Fibroblast of lung (primary cell): ENCODE measurements around the gene ADGRV1. TPM values are rescaled to one million over a fixed set of nuclear protein-coding genes. Genes with fewer than 3 reads are reported as not detected.

Source experiments
- DNase-seq, 2 donors: peaks; one replicate each; pipeline versions ENCODE4 v3.0.0 to v3.0.0-alpha.2; 2010; ENCODE audit warnings: low read depth in 2 of 2
- H2AFZ ChIP-seq: 2 replicates; pipeline ENCODE4 v1.5.1; 2012; ENCODE audit warnings: low read length, control low read depth, inconsistent platforms
- H3K27ac ChIP-seq: 2 replicates; pipeline ENCODE4 v1.5.1; 2011; ENCODE audit warnings: low read length, control low read depth; ENCODE audit not compliant: insufficient read depth
- H3K27me3 ChIP-seq: 2 replicates; pipeline ENCODE4 v1.5.1; 2011; ENCODE audit warnings: mild to moderate bottlenecking, low read length; ENCODE audit not compliant: control insufficient read depth, insufficient read depth
- H3K36me3 ChIP-seq: 2 replicates; pipeline ENCODE4 v1.5.1; 2011; ENCODE audit warnings: low read length; ENCODE audit not compliant: control insufficient read depth, insufficient read depth
- H3K4me1 ChIP-seq: 2 replicates; pipeline ENCODE4 v1.5.1; 2011; ENCODE audit warnings: low read length; ENCODE audit not compliant: control insufficient read depth, insufficient read depth; ENCODE audit errors: extremely low read depth
- H3K4me2 ChIP-seq: 2 replicates; pipeline ENCODE4 v1.5.1; 2011; ENCODE audit warnings: low read length, control low read depth; ENCODE audit not compliant: insufficient read depth; ENCODE audit errors: extremely low read depth
- H3K4me3 ChIP-seq, 4 experiments: fragments of 200-600 bp in 1 of 4; sonication (generic) in 1 of 4; replicated peaks in 1 of 4; 2 replicates each; pipeline ENCODE4 v1.5.1; 2011 to 2016; ENCODE audit warnings: low read length in 4 of 4, low read depth in 3 of 4, mild to moderate bottlenecking in 3 of 4, control low read depth in 2 of 4, inconsistent platforms in 1 of 4, mixed read lengths in 1 of 4; ENCODE audit not compliant: insufficient read depth in 1 of 4; ENCODE audit errors: control extremely low read depth in 1 of 4
- H3K79me2 ChIP-seq: 2 replicates; pipeline ENCODE4 v1.5.1; 2012; ENCODE audit warnings: mild to moderate bottlenecking, low read length, inconsistent platforms; ENCODE audit not compliant: control insufficient read depth, insufficient read depth
- H3K9ac ChIP-seq: 2 replicates; pipeline ENCODE4 v1.5.1; 2011; ENCODE audit warnings: mild to moderate bottlenecking, low read length, control low read depth; ENCODE audit not compliant: insufficient read depth
- H3K9me3 ChIP-seq: 2 replicates; pipeline ENCODE4 v1.5.1; 2012; ENCODE audit warnings: low read depth, low read length; ENCODE audit not compliant: control insufficient read depth, insufficient read depth
- H4K20me1 ChIP-seq: 2 replicates; pipeline ENCODE4 v1.5.1; 2011; ENCODE audit warnings: low read length; ENCODE audit not compliant: control insufficient read depth, insufficient read depth; ENCODE audit errors: extremely low read depth
- CTCF ChIP-seq, 2 donors: IDR thresholded peaks in 1 of 2; conservative IDR thresholded peaks in 1 of 2; 1 replicate in 1 of 2; 2 replicates in 1 of 2; pipeline ENCODE4 v1.5.1; 2011 to 2012; ENCODE audit warnings: low read length in 2 of 2, control low read depth in 1 of 2, inconsistent platforms in 1 of 2, low read depth in 1 of 2, mild to moderate bottlenecking in 1 of 2
- EZH2 ChIP-seq: IDR thresholded peaks from 2 replicates; pipeline ENCODE4 v1.5.1; 2012; ENCODE audit warnings: low read length, control low read depth, mild to moderate bottlenecking; ENCODE audit errors: missing control alignments
- polyA plus RNA-seq, 2 donors: library from polyadenylated mRNA; depleted of rRNA in 1 of 2; stranded (reverse) in 1 of 2; unstranded in 1 of 2; fragments of >200 nt; gene quantifications; 2 replicates each; pipeline ENCODE4 v1.2.1, GENCODE V29; 2011 to 2012; ENCODE audit warnings: missing spikeins in 1 of 2
- total RNA-seq: library from RNA; depleted of rRNA; stranded (reverse); fragments of >200 nt; gene quantifications from 2 replicates; pipeline ENCODE4 v1.2.1, GENCODE V29; 2014

ADGRV1 gene
- total and polyA plus RNA-seq, 2 donors (not counting 1 experiment from before 2014, with no cell fraction given) = 0.15 to 0.17 TPM

GRCh38 chr5:90650767-90651166 is 92.2 kb downstream of the ADGRV1 start:
- Histone ChIP-seq H3K27ac (no peak overlapping the region), H3K79me2 (no peaks in the 10 kb centered on the region), H2AFZ (no peak overlapping the region), H3K4me2 (no peak overlapping the region), H3K9me3 (no peaks in the 10 kb centered on the region), H3K4me3 (no peak overlapping the region), H3K9ac (no peak overlapping the region), H3K4me1 (no peaks in the 10 kb centered on the region), H3K27me3 (no peaks in the 10 kb centered on the region), H3K36me3 (no peaks in the 10 kb centered on the region), H4K20me1 (no peaks in the 10 kb centered on the region)
- no peak for DNase-seq
- no peak for TF ChIP-seq CTCF (conservative IDR thresholded peaks at IDR 0.05 in 1 of 2, IDR thresholded peaks at IDR 0.05 in 1 of 2; ENCODE audit: low read depth in 1 of 2, low read length in 2 of 2)
- no peak for TF ChIP-seq EZH2

- Histone ChIP-seq H4K20me1 (no peaks in the 10 kb centered on the region), H3K9me3 (no peaks in the 10 kb centered on the region), H3K36me3 (no peaks in the 10 kb centered on the region), H3K9ac (no peak overlapping the region), H3K27me3 (no peaks in the 10 kb centered on the region), H3K4me3 (no peak overlapping the region), H3K79me2 (no peaks in the 10 kb centered on the region), H3K4me1 (no peaks in the 10 kb centered on the region), H2AFZ (no peak overlapping the region), H3K4me2 (no peak overlapping the region), H3K27ac (no peak overlapping the region)
- TF ChIP-seq EZH2 (no peak), CTCF (conservative IDR thresholded peaks at IDR 0.05 in 1 of 2, IDR thresholded peaks at IDR 0.05 in 1 of 2; ENCODE audit: low read depth in 1 of 2, low read length in 2 of 2) (no peak)
- DNase-seq = no peak
Observed at GRCh38 chr5:90654215-90654614, 95.6 kb downstream of the ADGRV1 start.

- no peak for DNase-seq
- H3K9ac ChIP-seq = no peak overlapping the region
- H3K36me3 ChIP-seq = no peaks in the 10 kb centered on the region
- H3K79me2 ChIP-seq = no peaks in the 10 kb centered on the region
- no peak overlapping the region for H3K27ac ChIP-seq
- H4K20me1 ChIP-seq = no peaks in the 10 kb centered on the region
- TF ChIP-seq CTCF (conservative IDR thresholded peaks at IDR 0.05 in 1 of 2, IDR thresholded peaks at IDR 0.05 in 1 of 2; ENCODE audit: low read depth in 1 of 2, low read length in 2 of 2) (no peak), EZH2 (no peak)
- no peaks in the 10 kb centered on the region for H3K27me3 ChIP-seq
- no peak overlapping the region for H3K4me2 ChIP-seq
- H3K9me3 ChIP-seq = no peaks in the 10 kb centered on the region
- H3K4me1 ChIP-seq = no peaks in the 10 kb centered on the region
- no peak overlapping the region for H2AFZ ChIP-seq
- no peak overlapping the region for H3K4me3 ChIP-seq
Observed at GRCh38 chr5:90655423-90655822, 96.8 kb downstream of the ADGRV1 start.
